Colonic mucosa (tissue), 4 donors: Measurements from ENCODE around the gene NPIPB2. TPM values are rescaled to one million over a fixed set of nuclear protein-coding genes. Genes with fewer than 3 reads are reported as not detected.

Experiments
- DNase-seq: peaks from one replicate; pipeline ENCODE4 v3.0.0-alpha.2; 2020
- H3K27ac ChIP-seq: fragments of 200-600 bp; one replicate; pipeline ENCODE4 v1.8.0; 2021
- H3K27me3 ChIP-seq: fragments of 200-600 bp; one replicate; pipeline ENCODE4 v1.8.0; 2021
- H3K36me3 ChIP-seq: fragments of 200-600 bp; one replicate; pipeline ENCODE4 v1.8.0; 2021
- H3K4me1 ChIP-seq: fragments of 200-600 bp; one replicate; pipeline ENCODE4 v1.8.0; 2021; ENCODE audit warnings: mild to moderate bottlenecking
- H3K4me3 ChIP-seq: fragments of 200-600 bp; one replicate; pipeline ENCODE4 v1.8.0; 2021
- H3K9ac ChIP-seq, 2 donors: one replicate each; pipeline ENCODE4 v1.7.0; 2013; ENCODE audit warnings: control low read depth in 2 of 2, low read depth in 2 of 2, low read length in 2 of 2
- H3K9me3 ChIP-seq: fragments of 200-600 bp; one replicate; pipeline ENCODE4 v1.8.0; 2021
- CTCF ChIP-seq: fragments of 200-600 bp; IDR thresholded peaks from one replicate; pipeline ENCODE4 v1.8.0; 2022; ENCODE audit warnings: antibody characterized with exemption, mild to moderate bottlenecking
- intact Hi-C: fragments of 100-400 bp; cut with DNase I; formaldehyde crosslinking; loops from one replicate; pipeline ENCODE4 v1.14.1; 2022
- total RNA-seq, 2 donors: library from RNA; stranded (reverse); fragmentation: NEBNext Ultra II Directional in 1 of 2; extraction: Animal tissue kit (Norgen Biotek cat#: 25700) in 1 of 2; gene quantifications; one replicate each; pipeline ENCODE4 v1.2.1, GENCODE V29; 2021
- donor health status: healthy.
- donor health status: DM: no; HTN: no; CAD: no.
- donor health status: DM: no; HTN: no; CAD: no.

NPIPB2 gene
- total RNA-seq, 2 donors from 2014 or later, result 2.4 to 9.3 TPM

- intact Hi-C loops, result no loop called here
- Histone ChIP-seq H3K4me3 (no peak overlapping the region), H3K4me1 (no peaks in the 10 kb centered on the region), H3K27ac (no peak overlapping the region), H3K36me3 (no peaks in the 10 kb centered on the region), H3K27me3 (no peaks in the 10 kb centered on the region), H3K9ac (no peak overlapping the region), H3K9me3 (no peaks in the 10 kb centered on the region)
- DNase-seq, result no peak
- TF ChIP-seq CTCF, result no peak
These were observed 45.2 kb downstream of the NPIPB2 start for GRCh38 chr16:11896486-11897176.

GRCh38 chr16:11893571-11893970 is 48.3 kb downstream of the NPIPB2 start:
- Histone ChIP-seq H3K27ac (no peak overlapping the region), H3K4me3 (no peak overlapping the region), H3K4me1 (no peaks in the 10 kb centered on the region), H3K36me3 (no peaks in the 10 kb centered on the region), H3K27me3 (no peaks in the 10 kb centered on the region), H3K9ac (no peak overlapping the region), H3K9me3 (no peaks in the 10 kb centered on the region)
- DNase-seq, result no peak
- intact Hi-C loops, result no loop called here
- no peak for TF ChIP-seq CTCF

- no peak overlapping the region for H3K27ac ChIP-seq
- no peak for TF ChIP-seq CTCF
- H3K9me3 ChIP-seq, result no peaks in the 10 kb centered on the region
- DNase-seq, result no peak
- intact Hi-C loops, result no loop called here
- H3K9ac ChIP-seq, result no peak overlapping the region
- H3K36me3 ChIP-seq, result no peaks in the 10 kb centered on the region
- H3K4me1 ChIP-seq, result no peaks in the 10 kb centered on the region
- no peaks in the 10 kb centered on the region for H3K27me3 ChIP-seq
- no peak overlapping the region for H3K4me3 ChIP-seq
These were observed 49.1 kb downstream of the NPIPB2 start for GRCh38 chr16:11892761-11893160.

GRCh38 chr16:11890231-11890965 is 51.4 kb downstream of the NPIPB2 start:
- no peak for DNase-seq
- H3K36me3 ChIP-seq, result peaks cover 14% of the 10 kb centered on the region
- no peaks in the 10 kb centered on the region for H3K27me3 ChIP-seq
- no peaks in the 10 kb centered on the region for H3K4me1 ChIP-seq
- H3K4me3 ChIP-seq, result no peak overlapping the region
- TF ChIP-seq CTCF, result no peak
- intact Hi-C loops, result no loop called here
- H3K27ac ChIP-seq, result no peak overlapping the region
- no peak overlapping the region for H3K9ac ChIP-seq
- no peaks in the 10 kb centered on the region for H3K9me3 ChIP-seq

GRCh38 chr16:11886881-11887280 is 55.0 kb downstream of the NPIPB2 start:
- intact Hi-C loops, result no loop called here
- no peak overlapping the region for H3K4me3 ChIP-seq
- no peak overlapping the region for H3K27ac ChIP-seq
- no peak for TF ChIP-seq CTCF
- DNase-seq, result no peak
- H3K9ac ChIP-seq, result no peak overlapping the region
- H3K36me3 ChIP-seq, result peaks cover 31% of the 10 kb centered on the region
- no peaks in the 10 kb centered on the region for H3K27me3 ChIP-seq
- no peaks in the 10 kb centered on the region for H3K4me1 ChIP-seq
- no peaks in the 10 kb centered on the region for H3K9me3 ChIP-seq
